HepG2 (cell line): ENCODE data around the gene MARCHF2. TPM values are rescaled to one million over a fixed set of nuclear protein-coding genes. Genes with fewer than 3 reads are reported as not detected.

ENCODE experiments used
- CCDC6 ChIP-seq: sonication (generic); formaldehyde crosslinking; IDR thresholded peaks from 2 replicates; pipeline ENCODE4 v1.8.1; 2022; ENCODE audit warnings: mild to moderate bottlenecking, missing genetic modification reagents, moderate library complexity
- DMAP1 ChIP-seq: IDR thresholded peaks from 2 replicates; pipeline ENCODE4 v1.6.1; 2016
- FLYWCH1 ChIP-seq: sonication (generic); formaldehyde crosslinking; IDR thresholded peaks from 2 replicates; pipeline ENCODE4 v1.8.1; 2023; ENCODE audit warnings: mild to moderate bottlenecking, missing genetic modification reagents
- GFI1 ChIP-seq: sonication (generic); formaldehyde crosslinking; IDR thresholded peaks from 2 replicates; pipeline ENCODE4 v1.5.0; 2020; ENCODE audit warnings: missing genetic modification reagents, mild to moderate bottlenecking, borderline replicate concordance
- HOXA3 ChIP-seq: sonication (generic); formaldehyde crosslinking; IDR thresholded peaks from 2 replicates; pipeline ENCODE4 v1.5.0; 2020; ENCODE audit warnings: missing genetic modification reagents
- MED13 ChIP-seq: sonication (generic); formaldehyde crosslinking; IDR thresholded peaks from 2 replicates; pipeline ENCODE4 v1.5.0; 2020; ENCODE audit warnings: missing genetic modification reagents
- POLR2G ChIP-seq: fragments of 200-400 bp; formaldehyde crosslinking; IDR thresholded peaks from 2 replicates; pipeline ENCODE4 v1.6.1; 2018; ENCODE audit warnings: mild to moderate bottlenecking, low read depth, low read length, moderate library complexity
- RBFOX2 ChIP-seq: fragments of 200-400 bp; formaldehyde crosslinking; IDR thresholded peaks from 2 replicates; pipeline ENCODE4 v1.6.1; 2017; ENCODE audit warnings: low read depth, mild to moderate bottlenecking, low read length
- RBM39 ChIP-seq: fragments of 200-400 bp; formaldehyde crosslinking; IDR thresholded peaks from one replicate; pipeline ENCODE4 v1.6.1; 2018; ENCODE audit warnings: antibody characterized with exemption, mild to moderate bottlenecking, low read depth, low read length; ENCODE audit not compliant: poor library complexity, severe bottlenecking
- RELA ChIP-seq: sonication (generic); formaldehyde crosslinking; IDR thresholded peaks from 2 replicates; pipeline ENCODE4 v1.4.0; 2020; ENCODE audit warnings: missing genetic modification reagents
- SIN3B ChIP-seq: fragments of 150-350 bp; IDR thresholded peaks from 2 replicates; pipeline ENCODE4 v1.6.1; 2014; ENCODE audit warnings: low read length
- TEAD3 ChIP-seq: optimal IDR thresholded peaks from 2 replicates; pipeline ENCODE3; 2016; ENCODE audit warnings: borderline replicate concordance
- UBTF ChIP-seq: sonication (generic); formaldehyde crosslinking; IDR thresholded peaks from 2 replicates; pipeline ENCODE4 v1.4.0; 2020; ENCODE audit warnings: mild to moderate bottlenecking, missing genetic modification reagents
- YY1 ChIP-seq: IDR thresholded peaks from 2 replicates; pipeline ENCODE4 v1.6.1; 2011; ENCODE audit warnings: low read length, low read depth, moderate library complexity, mild to moderate bottlenecking; ENCODE audit not compliant: insufficient read depth, insufficient replicate concordance
- ZNF232 ChIP-seq: sonication (generic); formaldehyde crosslinking; IDR thresholded peaks from 2 replicates; pipeline ENCODE4 v1.4.0; 2020; ENCODE audit warnings: missing genetic modification reagents, borderline replicate concordance
- ZNF30 ChIP-seq: sonication (generic); formaldehyde crosslinking; IDR thresholded peaks from 2 replicates; pipeline ENCODE4 v1.5.0; 2020; ENCODE audit warnings: mild to moderate bottlenecking, missing genetic modification reagents
- ZNF333 ChIP-seq: sonication (generic); formaldehyde crosslinking; IDR thresholded peaks from 2 replicates; pipeline ENCODE4 v1.4.0; 2020; ENCODE audit warnings: mild to moderate bottlenecking, missing genetic modification reagents, borderline replicate concordance
- ZNF513 ChIP-seq: sonication (generic); formaldehyde crosslinking; conservative IDR thresholded peaks from 2 replicates; pipeline ENCODE4 v1.5.0; 2020; ENCODE audit warnings: missing genetic modification reagents
- ZNF547 ChIP-seq: sonication (generic); formaldehyde crosslinking; IDR thresholded peaks from 2 replicates; pipeline ENCODE4 v1.5.1; 2020; ENCODE audit warnings: mild to moderate bottlenecking, missing genetic modification reagents
- ZNF557 ChIP-seq: sonication (generic); formaldehyde crosslinking; IDR thresholded peaks from 2 replicates; pipeline ENCODE4 v1.4.0; 2020; ENCODE audit warnings: missing genetic modification reagents
- ZNF816 ChIP-seq: sonication (generic); formaldehyde crosslinking; IDR thresholded peaks from 2 replicates; pipeline ENCODE4 v1.8.0; 2022; ENCODE audit warnings: missing genetic modification reagents, mild to moderate bottlenecking, borderline replicate concordance
- polyA plus RNA-seq, 8 experiments: library from polyadenylated mRNA; depleted of rRNA in 3 of 8; stranded (reverse) in 7 of 8; unstranded in 1 of 8; fragments of >200 nt; fragmentation: Illumina TruSeq in 4 of 8; extraction: Trizol in 4 of 8; gene quantifications; 2 replicates each; pipeline versions ENCODE4 v1.2.1 to v1.2.3, GENCODE V29; 2011 to 2016; ENCODE audit warnings: low read depth in 4 of 8, missing spikeins in 1 of 8, mixed read lengths in 1 of 8; ENCODE audit not compliant: insufficient read depth in 1 of 8
- total RNA-seq, 5 experiments: library from RNA; depleted of rRNA; stranded (reverse); fragments of >200 nt; fragmentation: Illumina TruSeq; extraction: Trizol; gene quantifications; 2 replicates each; pipeline ENCODE4 v1.2.3, GENCODE V29; 2016; ENCODE audit warnings: low read depth in 1 of 5
- TF ChIP-seq, protein P1 (sequence below): sonication (generic); formaldehyde crosslinking; IDR thresholded peaks from 2 replicates; pipeline ENCODE4 v1.5.0; 2020; ENCODE audit warnings: mild to moderate bottlenecking, missing genetic modification reagents
- TF ChIP-seq, protein P2 (sequence below): sonication (generic); formaldehyde crosslinking; IDR thresholded peaks from 2 replicates; pipeline ENCODE4 v1.4.0; 2020; ENCODE audit warnings: mild to moderate bottlenecking, low read depth, missing genetic modification reagents

Gene MARCHF2
- total and polyA plus RNA-seq, 2 of the 13 experiments (the other 11 are each of a cell fraction or from before 2014, with no cell fraction given) = 12.7 to 13.0 TPM

GRCh38 chr19:8444677-8445487, 31.8 kb downstream of the MARCHF2 start, which contains the start of gene HNRNPM (continued):
- TF ChIP-seq YY1 (peak; percentile 98), UBTF (peak; percentile 82), TEAD3 (no peak), ZNF30 (CRISPR knock-in tag) (peak; percentile 89), MED13 (CRISPR knock-in tag) (no peak), HOXA3 (CRISPR knock-in tag) (peak; percentile 92), ZNF547 (CRISPR knock-in tag) (0 out of 2 replicates have a peak, but pooled peaks have one; percentile 8), SIN3B (no peak), GFI1 (CRISPR knock-in tag) (peak; percentile 66; the same call in 1 of the 2 replicates), ZNF816 (CRISPR knock-in tag) (peak; percentile 72; the same call in 1 of the 2 replicates), DMAP1 (CRISPR knock-in tag) (peak; percentile 39; the same call in 1 of the 2 replicates), ZNF232 (peak; percentile 65; the same call in 1 of the 2 replicates), RBFOX2 (peak; percentile 97), ZNF513 (CRISPR knock-in tag) (no peak), POLR2G (peak; percentile 90), CCDC6 (CRISPR knock-in tag) (0 out of 2 replicates have a peak, but pooled peaks have one; percentile 63), ZNF333 (0 out of 2 replicates have a peak, but pooled peaks have one; percentile 50), ZNF557 (peak; percentile 82; the same call in 1 of the 2 replicates), FLYWCH1 (CRISPR knock-in tag) (no peak), RBM39 (peak; percentile 85), RELA (0 out of 2 replicates have a peak, but pooled peaks have one; percentile 65)
- TF ChIP-seq, protein P1, sequence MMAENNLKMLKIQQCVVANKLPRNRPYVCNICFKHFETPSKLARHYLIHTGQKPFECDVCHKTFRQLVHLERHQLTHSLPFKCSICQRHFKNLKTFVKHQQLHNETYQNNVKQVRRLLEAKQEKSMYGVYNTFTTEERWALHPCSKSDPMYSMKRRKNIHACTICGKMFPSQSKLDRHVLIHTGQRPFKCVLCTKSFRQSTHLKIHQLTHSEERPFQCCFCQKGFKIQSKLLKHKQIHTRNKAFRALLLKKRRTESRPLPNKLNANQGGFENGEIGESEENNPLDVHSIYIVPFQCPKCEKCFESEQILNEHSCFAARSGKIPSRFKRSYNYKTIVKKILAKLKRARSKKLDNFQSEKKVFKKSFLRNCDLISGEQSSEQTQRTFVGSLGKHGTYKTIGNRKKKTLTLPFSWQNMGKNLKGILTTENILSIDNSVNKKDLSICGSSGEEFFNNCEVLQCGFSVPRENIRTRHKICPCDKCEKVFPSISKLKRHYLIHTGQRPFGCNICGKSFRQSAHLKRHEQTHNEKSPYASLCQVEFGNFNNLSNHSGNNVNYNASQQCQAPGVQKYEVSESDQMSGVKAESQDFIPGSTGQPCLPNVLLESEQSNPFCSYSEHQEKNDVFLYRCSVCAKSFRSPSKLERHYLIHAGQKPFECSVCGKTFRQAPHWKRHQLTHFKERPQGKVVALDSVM = peak; percentile 45
- TF ChIP-seq, protein P2, sequence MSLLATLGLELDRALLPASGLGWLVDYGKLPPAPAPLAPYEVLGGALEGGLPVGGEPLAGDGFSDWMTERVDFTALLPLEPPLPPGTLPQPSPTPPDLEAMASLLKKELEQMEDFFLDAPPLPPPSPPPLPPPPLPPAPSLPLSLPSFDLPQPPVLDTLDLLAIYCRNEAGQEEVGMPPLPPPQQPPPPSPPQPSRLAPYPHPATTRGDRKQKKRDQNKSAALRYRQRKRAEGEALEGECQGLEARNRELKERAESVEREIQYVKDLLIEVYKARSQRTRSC (CRISPR knock-in tag) = no peak
